H1 (cell line): ENCODE data around the gene IFRD1. TPM values are rescaled to one million over a fixed set of nuclear protein-coding genes. Genes with fewer than 3 reads are reported as not detected.

Experiments
- CTCF ChIA-PET: fragments of 300-600 bp; sonication (Branson Sonifier 250); formaldehyde crosslinking; loops from one replicate; lab custom pipeline; 2021; ENCODE audit not compliant: partially characterized antibody; lab: Charles Lee
- POLR2A ChIA-PET: fragments of 300-600 bp; sonication (Branson Sonifier 250); formaldehyde crosslinking; loops from one replicate; lab custom pipeline; 2021; ENCODE audit warnings: inconsistent platforms; ENCODE audit not compliant: partially characterized antibody; lab: Charles Lee
- DNase-seq, 2 experiments: peaks; one replicate each; pipeline versions ENCODE4 v3.0.0 to v3.0.0-alpha.2; 2010 to 2022; ENCODE audit warnings: low spot score in 2 of 2, low read depth in 1 of 2, mixed read lengths in 1 of 2
- FAIRE-seq: peaks from 2 replicates; lab custom pipeline; 2011; peaks lifted over from hg19 to GRCh38; lab: Jason Lieb, UNC
- H2AFZ ChIP-seq: 2 replicates; pipeline ENCODE4 v1.8.1; 2012; ENCODE audit warnings: low read length, inconsistent platforms
- H2AK5ac ChIP-seq: 2 replicates; pipeline ENCODE4 v1.6.1; 2013; ENCODE audit warnings: low read depth, low read length
- H2BK120ac ChIP-seq: replicated peaks from 2 replicates; pipeline ENCODE3; 2013; ENCODE audit warnings: low read depth, low read length, inconsistent platforms
- H2BK12ac ChIP-seq: 2 replicates; pipeline ENCODE4 v1.6.1; 2013; ENCODE audit warnings: low read depth, low read length
- H2BK15ac ChIP-seq: 2 replicates; pipeline ENCODE4 v1.6.1; 2013; ENCODE audit warnings: low read length
- H2BK20ac ChIP-seq: 2 replicates; pipeline ENCODE4 v1.6.1; 2013; ENCODE audit warnings: low read length
- H2BK5ac ChIP-seq: 2 replicates; pipeline ENCODE4 v1.6.1; 2013; ENCODE audit warnings: low read depth, low read length
- H3K14ac ChIP-seq: 2 replicates; pipeline ENCODE4 v1.6.1; 2013; ENCODE audit warnings: inconsistent platforms; ENCODE audit not compliant: insufficient read length
- H3K18ac ChIP-seq: 2 replicates; pipeline ENCODE4 v1.6.1; 2013; ENCODE audit warnings: low read length; ENCODE audit errors: extremely low read depth
- H3K23ac ChIP-seq: 2 replicates; pipeline ENCODE4 v1.6.1; 2013; ENCODE audit warnings: inconsistent platforms; ENCODE audit not compliant: insufficient read length
- H3K23me2 ChIP-seq: 2 replicates; pipeline ENCODE4 v1.6.1; 2013; ENCODE audit warnings: low read depth, low read length
- H3K27ac ChIP-seq: 2 replicates; pipeline ENCODE4 v1.6.1; 2011; ENCODE audit warnings: low read depth, low read length, inconsistent platforms
- H3K27me3 ChIP-seq, 4 experiments: replicated peaks in 1 of 4; 1 replicate in 1 of 4; 2 replicates in 3 of 4; pipeline versions ENCODE4 v1.6.1 to v1.8.1; 2011 to 2013; ENCODE audit warnings: low read length in 3 of 4, mild to moderate bottlenecking in 3 of 4, inconsistent platforms in 2 of 4, mixed read lengths in 2 of 4, moderate library complexity in 1 of 4; ENCODE audit not compliant: control insufficient read depth in 3 of 4, insufficient read depth in 3 of 4; ENCODE audit errors: extremely low read depth in 1 of 4
- H3K36me3 ChIP-seq, 4 experiments: 2 replicates each; pipeline versions ENCODE4 v1.6.1 to v1.8.1; 2011 to 2013; ENCODE audit warnings: mild to moderate bottlenecking in 4 of 4, low read length in 3 of 4, moderate library complexity in 2 of 4, control low read depth in 1 of 4, inconsistent platforms in 1 of 4; ENCODE audit not compliant: insufficient read depth in 4 of 4, control insufficient read depth in 2 of 4
- H3K4ac ChIP-seq: replicated peaks from 2 replicates; pipeline ENCODE3; 2013; ENCODE audit warnings: low read length, low read depth, mixed read lengths, inconsistent platforms; ENCODE audit not compliant: insufficient read length
- H3K4me1 ChIP-seq, 4 experiments: replicated peaks in 1 of 4; 1 replicate in 1 of 4; 2 replicates in 3 of 4; pipeline versions ENCODE4 v1.6.1 to v1.8.1; 2011 to 2013; ENCODE audit warnings: low read length in 3 of 4, inconsistent platforms in 2 of 4, mixed read lengths in 1 of 4; ENCODE audit not compliant: insufficient read depth in 4 of 4, control insufficient read depth in 3 of 4
- H3K4me2 ChIP-seq, 2 experiments: 2 replicates each; pipeline versions ENCODE4 v1.6.1 to v1.8.1; 2011 to 2013; ENCODE audit warnings: low read depth in 2 of 2, low read length in 2 of 2, control low read depth in 1 of 2, inconsistent platforms in 1 of 2, mild to moderate bottlenecking in 1 of 2; ENCODE audit not compliant: insufficient read depth in 1 of 2
- H3K4me3 ChIP-seq, 4 experiments: fragments of 200-600, 300-600 bp in 1 of 4; sonication (generic), shearing (Covaris generic), sonication (Bioruptor Twin) in 1 of 4; 2 replicates each; pipeline versions ENCODE4 v1.5.1 to v1.8.1; 2011 to 2016; ENCODE audit warnings: low read length in 4 of 4, low read depth in 3 of 4, control low read depth in 2 of 4, inconsistent platforms in 2 of 4, mild to moderate bottlenecking in 2 of 4, mixed read lengths in 1 of 4, moderate library complexity in 1 of 4; ENCODE audit not compliant: insufficient read depth in 2 of 4; ENCODE audit errors: extremely low read depth in 1 of 4
- H3K56ac ChIP-seq: replicated peaks from 2 replicates; pipeline ENCODE3; 2013; ENCODE audit warnings: low read depth, mild to moderate bottlenecking, mixed read lengths, low read length, inconsistent platforms; ENCODE audit not compliant: insufficient read length
- H3K79me1 ChIP-seq: 2 replicates; pipeline ENCODE4 v1.6.1; 2013; ENCODE audit warnings: low read depth, low read length, control low read depth
- H3K79me2 ChIP-seq, 2 experiments: 2 replicates each; pipeline versions ENCODE4 v1.6.1 to v1.8.1; 2012 to 2013; ENCODE audit warnings: low read length in 2 of 2, mild to moderate bottlenecking in 2 of 2, inconsistent platforms in 1 of 2; ENCODE audit not compliant: insufficient read depth in 2 of 2, control insufficient read depth in 1 of 2
- H3K9ac ChIP-seq, 4 experiments: replicated peaks in 1 of 4; 1 replicate in 1 of 4; 2 replicates in 3 of 4; pipeline versions ENCODE4 v1.6.1 to v1.8.1; 2011 to 2013; ENCODE audit warnings: low read depth in 3 of 4, low read length in 3 of 4, control low read depth in 2 of 4, mild to moderate bottlenecking in 2 of 4, moderate library complexity in 2 of 4, inconsistent platforms in 1 of 4; ENCODE audit errors: extremely low read depth in 1 of 4
- H3K9me3 ChIP-seq, 2 experiments: 2 replicates each; pipeline versions ENCODE4 v1.6.1 to v1.8.1; 2012 to 2013; ENCODE audit warnings: mild to moderate bottlenecking in 2 of 2, moderate library complexity in 2 of 2, control low read depth in 1 of 2, inconsistent platforms in 1 of 2, low read depth in 1 of 2, low read length in 1 of 2, mixed read lengths in 1 of 2; ENCODE audit not compliant: insufficient read depth in 2 of 2
- H4K20me1 ChIP-seq, 2 experiments: replicated peaks in 1 of 2; 2 replicates each; pipeline versions ENCODE3 to v1.8.1; 2011 to 2013; ENCODE audit warnings: inconsistent platforms in 2 of 2, low read length in 2 of 2, mild to moderate bottlenecking in 1 of 2; ENCODE audit not compliant: insufficient read depth in 2 of 2, control insufficient read depth in 1 of 2
- H4K5ac ChIP-seq: 2 replicates; pipeline ENCODE4 v1.6.1; 2013; ENCODE audit warnings: low read length, low read depth, mixed read lengths, inconsistent platforms; ENCODE audit not compliant: insufficient read length
- H4K8ac ChIP-seq: 2 replicates; pipeline ENCODE4 v1.8.0; 2013; ENCODE audit warnings: mild to moderate bottlenecking, moderate library complexity, low read length, inconsistent platforms; ENCODE audit not compliant: insufficient read depth; ENCODE audit errors: extremely low read depth
- H4K91ac ChIP-seq: replicated peaks from 2 replicates; pipeline ENCODE3; 2013; ENCODE audit warnings: low read length, mixed read lengths, inconsistent platforms; ENCODE audit not compliant: insufficient read length
- CHD1 ChIP-seq: IDR thresholded peaks from 2 replicates; pipeline ENCODE4 v1.6.1; 2012; ENCODE audit warnings: low read depth, low read length, improper control_type of control experiment
- CTBP2 ChIP-seq: IDR thresholded peaks from 2 replicates; pipeline ENCODE4 v1.7.0; 2011; ENCODE audit warnings: borderline replicate concordance, mild to moderate bottlenecking, moderate library complexity, mixed read lengths, low read length; ENCODE audit not compliant: insufficient read depth, insufficient read length
- EGR1 ChIP-seq: IDR thresholded peaks from 2 replicates; pipeline ENCODE4 v1.6.1; 2011; ENCODE audit warnings: low read depth, low read length, borderline replicate concordance
- EP300 ChIP-seq, 2 experiments: IDR thresholded peaks; 1 replicate in 1 of 2; 2 replicates in 1 of 2; pipeline ENCODE4 v1.6.1; 2011 to 2012; ENCODE audit warnings: low read depth in 2 of 2, low read length in 2 of 2, mild to moderate bottlenecking in 2 of 2, borderline replicate concordance in 1 of 2, inconsistent platforms in 1 of 2, moderate library complexity in 1 of 2
- GABPA ChIP-seq: IDR thresholded peaks from 2 replicates; pipeline ENCODE4 v1.6.1; 2011; ENCODE audit warnings: mild to moderate bottlenecking, low read length, moderate library complexity, borderline replicate concordance; ENCODE audit not compliant: insufficient read depth
- JUND ChIP-seq: IDR thresholded peaks from 2 replicates; pipeline ENCODE4 v1.6.1; 2011; ENCODE audit warnings: mild to moderate bottlenecking, improper control_type of control experiment, low read length
- MAFK ChIP-seq: IDR thresholded peaks from 2 replicates; pipeline ENCODE4 v1.6.1; 2012; ENCODE audit warnings: low read depth, mild to moderate bottlenecking, improper control_type of control experiment, low read length
- NANOG ChIP-seq: IDR thresholded peaks from 2 replicates; pipeline ENCODE4 v1.6.1; 2011; ENCODE audit warnings: low read length, low read depth, mild to moderate bottlenecking, inconsistent platforms; ENCODE audit not compliant: insufficient read depth, poor library complexity, severe bottlenecking
- SIN3A ChIP-seq, 2 experiments: IDR thresholded peaks in 1 of 2; conservative IDR thresholded peaks in 1 of 2; 2 replicates each; pipeline ENCODE4 v1.6.1; 2011 to 2012; ENCODE audit warnings: low read length in 2 of 2, improper control_type of control experiment in 1 of 2, low read depth in 1 of 2, mild to moderate bottlenecking in 1 of 2
- SP2 ChIP-seq: IDR thresholded peaks from 2 replicates; pipeline ENCODE4 v1.6.1; 2012; ENCODE audit warnings: mild to moderate bottlenecking, low read length, inconsistent platforms
- TAF1 ChIP-seq: IDR thresholded peaks from 2 replicates; pipeline ENCODE4 v1.6.1; 2011; ENCODE audit warnings: mild to moderate bottlenecking, low read depth, low read length
- TEAD4 ChIP-seq: IDR thresholded peaks from 2 replicates; pipeline ENCODE4 v1.6.1; 2012; ENCODE audit warnings: low read depth, low read length, inconsistent platforms, mixed read lengths
- WGBS, 2 experiments: shearing (Covaris generic) in 1 of 2; methylation state at CpG; one replicate each; pipeline versions ENCODE4 v1.1.6 to v1.1.7; 2013 to 2015; ENCODE audit warnings: low lambda C conversion rate in 2 of 2, mixed read lengths in 2 of 2, inconsistent platforms in 1 of 2, low coverage in 1 of 2, missing lambda C conversion rate in 1 of 2; ENCODE audit not compliant: insufficient replicate concordance in 2 of 2, insufficient coverage in 1 of 2, insufficient read length in 1 of 2; ENCODE audit errors: extremely low coverage in 1 of 2, missing lambda C conversion rate in 1 of 2; 5-methylcytosine and 5-hydroxymethylcytosine counted together
- polyA plus RNA-seq, 7 experiments: library from polyadenylated mRNA; depleted of rRNA in 3 of 7; stranded (reverse) in 5 of 7; unstranded in 2 of 7; fragments of >200 nt in 5 of 7; fragments of 200-250 nt in 2 of 7; gene quantifications; 1 replicate in 5 of 7; 2 replicates in 1 of 7; 4 replicates in 1 of 7; pipeline versions ENCODE4 v1.2.1 to v1.2.3, GENCODE V29; 2011 to 2013; ENCODE audit warnings: missing spikeins in 2 of 7, mixed read lengths in 2 of 7
- total RNA-seq: library from RNA; stranded (reverse); fragmentation: NEBNext Ultra II Directional; extraction: Animal tissue kit (Norgen Biotek cat#: 25700); gene quantifications from 2 replicates; pipeline ENCODE4 v1.2.1, GENCODE V29; 2021

Gene IFRD1
- total and polyA plus RNA-seq, 2 of the 8 experiments (the other 6 are each of a cell fraction or from before 2014, with no cell fraction given): 23.0 to 50.4 TPM

DNA sequence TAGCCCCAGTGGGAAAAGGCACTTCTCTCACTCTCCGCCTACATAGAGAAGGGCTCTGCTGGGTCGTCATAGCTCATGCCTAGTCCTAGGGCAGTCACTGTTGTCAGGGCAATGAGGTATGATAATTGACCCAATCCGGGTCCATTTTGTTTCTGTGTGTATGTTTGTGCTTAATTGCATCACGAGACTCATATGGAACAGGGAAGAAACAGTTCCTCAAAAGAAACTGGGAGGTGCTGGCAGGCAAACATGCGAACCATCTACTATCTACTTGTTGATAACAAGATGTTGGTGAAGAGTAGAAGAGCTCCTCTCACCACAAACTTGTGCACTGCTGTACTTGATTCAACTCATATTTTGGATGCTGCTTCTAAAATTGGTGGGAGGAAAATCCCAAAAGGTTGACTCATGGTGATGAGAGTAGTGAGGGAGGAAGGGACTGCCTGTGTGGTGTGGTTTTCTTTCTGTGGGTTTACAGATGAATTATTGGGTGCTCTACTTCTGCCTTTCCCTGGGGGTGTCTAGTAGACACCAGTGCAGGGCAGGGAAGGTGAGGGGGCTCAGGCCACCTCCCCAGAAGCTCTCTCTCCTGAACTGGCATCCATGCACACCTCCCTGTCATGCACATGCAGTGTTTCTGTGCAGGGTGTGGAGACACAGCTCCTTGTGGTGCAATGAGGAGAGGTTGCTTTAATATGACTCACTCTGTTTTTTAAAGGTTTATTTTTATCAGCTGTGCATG lies 59.9 kb downstream of the IFRD1 start:
- Histone ChIP-seq H4K91ac (no peak overlapping the region), H2BK15ac (no peak overlapping the region), H3K4me3 (no peak overlapping the region), H3K36me3 (no peaks in the 10 kb centered on the region), H3K56ac (no peak overlapping the region), H3K9me3 (no peaks in the 10 kb centered on the region), H2BK20ac (no peak overlapping the region), H3K79me1 (no peaks in the 10 kb centered on the region), H3K18ac (no peak overlapping the region), H2BK120ac (no peak overlapping the region), H3K79me2 (no peaks in the 10 kb centered on the region), H3K4me2 (no peak overlapping the region), H4K5ac (no peak overlapping the region), H4K8ac (no peak overlapping the region), H3K4me1 (no peaks in the 10 kb centered on the region), H3K23me2 (no peaks in the 10 kb centered on the region; the same call in 1 of the 2 replicates), H2AK5ac (no peak overlapping the region), H2BK12ac (no peak overlapping the region), H3K27ac (no peak overlapping the region), H2AFZ (no peak overlapping the region), H3K4ac (no peak overlapping the region), H3K14ac (no peak overlapping the region), H3K23ac (no peak overlapping the region), H4K20me1 (no peaks in the 10 kb centered on the region), H3K27me3 (no peaks in the 10 kb centered on the region), H3K9ac (no peak overlapping the region), H2BK5ac (no peak overlapping the region)
- no peak for FAIRE-seq
- ChIA-PET POLR2A (interaction anchor here (1.3 kb wide), 1 partner anchor 60 kb away, joined by 7 read pairs; the partner anchor contains the start of gene IFRD1), CTCF (interaction anchor here (0.5 to 2.7 kb wide), 9 partner anchors 8 to 769 kb away, joined by 3 to 16 read pairs (median 3); no protein-coding TSS in a partner anchor)
- no peak for DNase-seq
- 81% methylated on average over 5 of the region's 5 CpGs; no CpG with 5 or more reads in 1 of the 2 experiments for WGBS, 2 experiments
- TF ChIP-seq MAFK (no peak), NANOG (no peak), JUND (no peak), TAF1 (no peak), SP2 (no peak), CHD1 (no peak), GABPA (no peak), EGR1 (no peak), TEAD4 (no peak), SIN3A (conservative IDR thresholded peaks at IDR 0.05 in 1 of 2, IDR thresholded peaks at IDR 0.05 in 1 of 2; ENCODE audit: low read depth in 1 of 2, low read length in 2 of 2) (no peak), EP300 (IDR thresholded peaks at IDR 0.05; ENCODE audit: borderline replicate concordance in 1 of 2, low read depth in 2 of 2, low read length in 2 of 2) (no peak), CTBP2 (no peak)
